ENCODE results near the gene FN1.

FN1 gene

DNA sequence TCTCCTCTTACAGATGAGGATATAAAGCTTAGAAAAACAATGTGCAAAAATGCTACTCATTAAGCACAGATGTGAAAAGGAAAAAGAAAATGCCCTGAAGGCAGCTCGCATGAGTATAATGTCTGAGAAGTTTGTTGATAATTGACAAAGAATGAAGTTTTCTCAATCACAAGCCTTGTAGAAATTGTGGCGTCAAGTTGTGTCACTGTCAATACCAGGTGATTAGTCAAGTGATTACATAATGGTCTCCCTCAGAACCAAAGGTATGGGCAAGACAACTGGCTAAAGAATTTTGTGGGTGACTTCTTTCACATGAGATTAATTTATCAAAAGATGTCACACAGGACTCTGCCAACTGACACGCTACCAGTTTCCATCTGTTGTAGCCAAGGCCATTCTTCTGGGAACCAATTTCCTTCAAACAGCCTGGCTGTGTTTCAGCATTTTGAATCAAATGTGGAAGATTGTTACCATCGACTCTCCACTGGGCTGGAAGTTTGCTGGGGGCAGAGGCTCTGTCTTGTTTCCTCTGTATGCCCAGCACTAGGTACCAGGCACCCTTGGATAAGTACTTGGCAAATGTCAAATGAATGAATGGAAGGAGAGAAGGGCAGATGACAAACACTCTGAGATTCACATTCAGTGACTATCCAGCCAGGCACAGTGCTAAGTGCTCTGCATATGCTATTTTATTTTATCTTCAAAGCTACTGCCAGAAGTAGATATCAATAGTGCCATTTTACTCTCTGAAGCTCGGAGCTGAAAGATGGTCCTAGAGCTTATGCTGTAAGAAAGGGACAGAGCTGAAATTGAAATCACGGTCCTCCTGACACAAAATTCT, 5.9 kb upstream of the FN1 start:
- no peak for DNase-seq

GRCh38 chr2:215439980-215440512, 4.2 kb upstream of the FN1 start:
- no peak for DNase-seq

DNA sequence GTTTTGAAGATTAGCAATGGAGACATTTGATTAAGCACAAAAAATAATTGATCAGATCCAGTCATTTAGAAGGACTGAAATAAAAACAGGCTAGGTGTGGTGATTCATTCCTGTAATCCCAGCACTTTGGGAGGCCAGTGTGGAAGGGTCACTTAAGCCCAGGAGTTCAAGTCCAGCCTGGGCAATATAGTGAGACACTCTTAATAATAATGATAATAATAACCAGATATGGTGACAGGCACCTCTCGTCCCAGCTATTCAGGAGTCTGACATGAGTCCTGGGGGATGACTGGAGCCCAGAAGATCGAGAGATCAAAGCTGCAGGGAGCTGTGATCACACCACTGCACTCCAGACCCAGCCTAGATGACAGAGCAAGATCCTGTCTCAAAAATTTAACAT, 3.5 kb upstream of the FN1 start:
- no peak for DNase-seq

DNA sequence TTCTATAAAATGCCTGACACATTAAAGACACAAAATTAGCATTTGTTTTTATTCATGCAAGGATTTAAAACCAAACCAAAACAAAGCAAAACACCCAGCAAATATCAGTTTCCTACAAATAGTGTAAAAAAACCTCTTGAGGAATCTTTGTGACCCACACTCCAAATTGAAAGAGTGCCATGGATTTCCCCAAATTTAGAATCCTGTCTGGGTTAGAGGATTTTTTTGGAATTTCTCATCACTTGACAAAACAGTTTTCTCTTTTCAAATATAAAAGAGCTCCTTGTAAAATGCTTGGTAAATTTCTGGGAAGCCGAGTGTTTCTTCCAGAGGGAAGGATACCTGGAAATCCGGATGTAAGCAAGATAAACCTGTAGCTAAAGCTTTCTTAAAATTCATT, 1.7 kb upstream of the FN1 start:
- no peak for DNase-seq

- DNase-seq, result no peak
Observed at GRCh38 chr2:215436705-215437565, 1.1 kb upstream of the FN1 start.

DNA sequence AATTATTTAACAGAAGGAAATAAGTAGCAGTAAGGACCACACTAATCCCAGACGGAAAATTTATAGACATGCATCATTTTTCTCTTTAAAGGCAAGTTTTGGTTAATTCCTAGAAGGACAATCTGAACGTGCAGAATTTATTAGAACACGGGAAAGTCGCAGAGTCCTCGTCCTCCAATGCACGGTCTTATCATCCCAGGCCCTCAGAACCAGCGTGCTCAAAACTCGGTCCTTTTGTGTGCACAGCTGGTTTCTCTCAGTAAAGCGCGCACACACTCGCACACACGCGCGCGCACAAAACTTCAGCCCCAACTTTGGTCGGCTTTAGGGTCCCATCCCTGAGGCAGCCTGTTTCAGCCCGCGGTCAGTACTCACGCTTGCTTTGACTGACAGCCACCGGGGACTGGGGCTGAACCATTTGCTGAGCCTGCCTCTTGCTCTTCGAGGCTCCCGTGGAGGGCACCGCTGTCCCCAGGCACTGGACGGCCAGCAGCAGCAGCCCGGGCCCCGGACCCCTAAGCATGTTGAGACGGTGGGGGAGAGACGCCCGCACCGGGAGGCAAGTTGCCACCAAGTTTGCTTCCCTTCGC, 493 bp downstream of the FN1 start:
- DNase-seq, result no peak

GRCh38 chr2:215434447-215435279, 1.2 kb downstream of the FN1 start:
- no peak for DNase-seq

GRCh38 chr2:215432759-215433594, 2.9 kb downstream of the FN1 start:
- DNase-seq, result no peak

DNA sequence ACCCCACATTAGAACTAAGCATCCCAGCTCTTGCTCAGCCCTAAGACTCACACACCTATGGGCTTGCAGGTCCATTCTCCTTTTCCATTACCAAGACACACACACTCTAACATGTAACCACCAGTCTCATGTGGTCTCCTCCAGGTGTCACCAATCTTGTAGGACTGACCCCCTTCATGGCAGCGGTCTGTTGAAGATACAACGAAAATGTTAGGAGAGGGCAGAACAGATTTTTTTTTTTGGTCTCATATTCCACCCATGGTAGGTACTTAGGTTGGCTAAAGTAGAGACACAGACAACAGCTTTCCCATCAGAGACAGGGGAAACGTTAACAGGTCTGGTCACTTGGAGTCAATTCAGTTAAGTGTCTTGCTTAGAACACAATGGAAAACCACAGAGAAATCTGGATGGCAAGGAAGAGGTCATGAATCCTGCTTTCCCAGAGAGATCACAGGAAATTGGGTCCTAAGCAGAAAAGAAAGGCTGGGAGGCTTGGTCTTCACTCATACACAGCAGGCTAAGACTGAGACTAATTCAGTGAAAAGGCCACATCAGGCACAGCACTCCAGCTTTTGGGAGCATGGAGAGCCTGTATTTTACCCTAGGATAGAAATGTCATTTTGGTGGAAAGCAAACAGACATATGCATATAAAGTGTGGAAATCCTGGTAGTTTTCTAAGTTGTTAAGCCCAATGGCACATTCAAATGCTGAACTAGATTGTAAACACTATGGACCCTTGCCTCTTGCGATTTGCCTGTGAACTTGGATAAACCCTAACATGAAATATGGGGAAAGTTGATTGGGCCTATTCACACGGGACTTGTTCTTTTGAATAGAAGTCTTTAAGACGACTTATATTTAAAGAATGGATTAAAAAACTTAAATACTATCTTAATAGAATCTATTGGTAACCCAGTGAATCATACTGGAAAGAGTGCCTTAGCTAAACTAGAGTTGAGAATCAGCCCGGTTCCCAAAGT, 3.8 kb downstream of the FN1 start:
- no peak for DNase-seq

- DNase-seq, result no peak
Observed at GRCh38 chr2:215431290-215431689, 4.6 kb downstream of the FN1 start.

- no peak for DNase-seq
Observed at GRCh38 chr2:215430528-215431187, 5.2 kb downstream of the FN1 start.

DNA sequence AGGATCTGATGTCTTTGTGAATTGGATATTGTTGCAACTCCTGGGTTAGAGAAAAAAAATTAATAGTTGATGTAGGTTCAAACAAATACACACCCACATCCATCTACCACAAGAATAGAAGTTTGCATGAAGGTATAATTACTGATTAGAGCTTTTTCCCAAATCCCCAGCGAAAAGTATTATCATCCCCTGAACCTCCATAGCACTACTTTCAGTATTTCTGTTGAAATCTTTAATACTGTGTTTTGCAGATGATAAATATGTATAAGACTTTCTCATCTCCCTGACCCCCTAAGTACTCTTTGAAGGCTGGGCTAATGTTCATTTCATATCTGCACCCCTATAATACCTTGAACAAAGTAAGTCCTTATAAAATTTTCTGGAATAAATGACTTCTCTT, 6.4 kb downstream of the FN1 start:
- no peak for DNase-seq

- no peak for DNase-seq
Observed at GRCh38 chr2:215428060-215428910, 7.6 kb downstream of the FN1 start.

GRCh38 chr2:215427585-215427984, 8.3 kb downstream of the FN1 start:
- DNase-seq, result no peak

- DNase-seq, result no peak
Observed at GRCh38 chr2:215425021-215425782, 10.7 kb downstream of the FN1 start.

DNA sequence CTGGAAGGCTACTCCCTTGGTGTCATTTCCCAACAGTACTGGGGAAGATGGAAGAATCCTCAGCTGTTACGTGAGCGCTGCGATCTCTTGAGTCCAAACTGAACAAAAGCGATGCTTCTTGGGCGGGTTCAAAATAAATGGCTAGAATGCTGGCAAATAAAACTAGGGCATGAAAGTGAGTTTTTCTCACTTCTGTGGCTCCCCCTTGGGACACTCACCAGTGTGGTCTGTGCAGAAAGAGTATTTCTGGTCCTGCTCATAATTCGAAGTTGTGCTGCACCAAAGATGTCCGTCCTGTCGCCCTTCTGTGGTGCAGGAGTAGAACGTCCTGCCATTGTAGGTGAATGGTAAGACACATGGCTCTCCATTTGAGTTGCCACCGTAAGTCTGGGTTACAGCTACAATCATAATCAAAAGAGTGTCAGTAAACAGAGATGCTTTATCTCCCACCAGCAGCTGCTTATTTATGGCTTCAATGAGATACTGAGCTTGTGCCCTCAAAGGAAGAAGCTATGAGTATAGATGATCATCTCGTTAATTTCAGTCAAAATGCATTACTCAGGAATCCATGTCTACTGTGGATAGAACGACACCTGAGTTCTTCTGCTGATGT, 11.8 kb downstream of the FN1 start:
- no peak for DNase-seq

GRCh38 chr2:215423234-215423633, 12.6 kb downstream of the FN1 start:
- no peak for DNase-seq

All from activated gamma-delta T cell (primary cell).